GM18907 (cell line): Measurements from ENCODE around the gene ZC2HC1B.

Source experiments
- ATAC-seq: cut with Tn5 transposase; IDR thresholded peaks from one replicate; pipeline ENCODE4 v1.9.1; 2021; ENCODE audit warnings: mild to moderate bottlenecking, moderate library complexity; ENCODE audit not compliant: unreplicated experiment

ZC2HC1B gene

DNA sequence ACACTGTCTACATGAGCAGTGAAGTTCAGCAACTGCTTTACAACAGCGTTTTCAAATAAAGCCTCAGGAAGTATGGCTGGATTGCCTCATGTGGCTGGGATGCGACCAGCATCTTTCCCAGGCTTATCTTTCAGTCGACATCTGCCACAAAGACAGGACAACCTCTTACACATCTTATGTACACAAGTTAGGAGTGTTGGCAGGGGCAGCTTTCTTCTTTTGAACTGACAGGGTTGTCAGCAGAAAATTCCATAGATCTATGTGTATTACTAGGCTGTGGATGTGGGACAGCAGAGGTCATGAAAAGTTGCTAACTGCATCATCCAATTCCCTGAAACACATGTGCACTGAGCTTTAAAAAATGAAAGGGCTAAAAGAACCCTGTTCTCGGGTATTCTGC lies 95.7 kb downstream of the ZC2HC1B start:
- no peak for ATAC-seq

DNA sequence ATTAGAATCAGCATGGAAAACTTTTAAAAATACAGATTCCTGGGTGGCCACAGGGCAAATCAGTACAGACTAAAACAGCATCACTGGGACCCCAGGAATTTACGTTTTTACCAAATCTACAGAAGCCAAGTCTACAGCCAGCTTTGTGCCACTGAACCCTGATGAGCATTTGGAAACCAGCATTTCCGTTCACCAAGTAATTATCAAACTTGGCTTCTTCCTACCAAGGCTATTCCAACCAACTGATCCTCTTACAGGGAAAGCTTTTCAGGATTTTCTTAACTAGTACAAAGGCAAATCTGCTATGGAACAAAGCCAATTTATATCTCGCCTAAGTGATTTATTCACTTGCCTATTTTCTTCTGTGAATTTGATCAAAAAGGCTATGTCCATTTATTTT lies 96.8 kb downstream of the ZC2HC1B start:
- no peak for ATAC-seq

- ATAC-seq: no peak
These were observed 97.9 kb downstream of the ZC2HC1B start for GRCh38 chr6:143961886-143962878.

GRCh38 chr6:143963158-143963919 lies 99.1 kb downstream of the ZC2HC1B start:
- ATAC-seq: no peak

DNA sequence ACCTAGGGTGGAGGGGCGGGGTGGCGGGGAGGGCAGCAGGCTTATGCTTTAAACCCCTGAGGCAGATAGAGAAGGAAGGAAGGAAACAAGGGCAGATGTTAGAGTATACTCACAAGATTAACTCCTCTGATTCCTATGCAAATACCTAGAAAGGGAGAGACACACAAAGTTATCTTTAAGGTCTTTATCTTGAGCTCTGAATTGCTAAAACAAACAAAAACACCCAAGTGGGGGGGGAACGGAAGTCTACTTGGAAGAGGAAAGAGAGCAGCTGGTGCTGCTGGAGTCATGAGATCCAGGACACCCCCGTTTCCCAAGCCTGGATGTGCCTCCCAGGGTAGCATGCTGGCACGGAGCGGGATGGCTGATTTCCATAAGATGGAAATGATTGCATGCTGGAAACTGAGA lies 100.4 kb downstream of the ZC2HC1B start:
- no peak for ATAC-seq

DNA sequence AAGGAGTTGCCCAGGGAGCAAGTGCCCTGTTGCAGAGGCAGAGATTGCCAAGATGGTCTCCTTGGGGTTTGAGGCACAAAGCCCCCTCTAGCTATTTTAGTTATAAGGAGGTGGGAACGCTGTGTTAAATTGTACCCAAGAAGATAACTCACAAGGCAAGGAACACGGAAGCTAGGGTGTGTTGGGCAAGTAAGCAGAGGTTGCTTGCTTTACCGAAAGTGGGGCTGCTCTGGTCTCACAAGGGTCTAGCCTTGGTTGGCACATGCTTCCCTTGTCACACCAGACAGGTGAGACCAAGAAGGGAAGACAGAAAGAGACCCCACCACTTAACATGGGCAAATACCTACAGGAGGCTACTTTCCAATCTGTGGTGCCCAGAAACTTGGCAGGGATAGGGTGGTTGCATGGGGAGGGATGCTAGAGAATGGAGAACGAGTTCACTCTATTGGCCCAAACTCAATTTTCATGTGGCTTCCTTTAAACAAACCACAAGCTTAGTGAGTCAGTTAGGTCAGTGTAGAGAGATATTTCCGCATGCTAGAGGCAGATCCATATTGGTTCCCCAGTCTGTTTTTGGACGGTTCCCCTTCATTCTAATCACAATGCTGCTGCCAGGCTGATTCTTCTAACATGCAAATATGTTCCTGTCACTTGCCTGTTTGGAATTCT lies 101.4 kb downstream of the ZC2HC1B start:
- ATAC-seq: no peak

DNA sequence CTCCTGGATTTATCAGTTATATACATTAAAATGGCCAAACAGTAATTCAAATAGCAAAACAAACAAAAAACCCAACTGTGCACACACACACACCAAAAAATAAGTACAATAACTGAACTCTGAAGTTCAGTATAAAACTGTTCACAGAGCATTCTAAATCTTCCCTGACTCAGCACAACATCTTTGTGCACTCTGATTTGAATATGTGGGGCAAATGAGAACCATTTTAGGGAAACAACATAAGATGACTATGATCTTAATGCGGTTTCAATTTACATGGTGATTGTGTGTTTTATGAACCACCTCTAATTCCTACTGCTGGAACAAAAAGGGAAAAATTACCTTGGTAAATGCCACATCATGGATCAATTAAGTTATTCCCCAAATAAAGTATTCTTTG lies 102.0 kb downstream of the ZC2HC1B start:
- ATAC-seq: no peak

DNA sequence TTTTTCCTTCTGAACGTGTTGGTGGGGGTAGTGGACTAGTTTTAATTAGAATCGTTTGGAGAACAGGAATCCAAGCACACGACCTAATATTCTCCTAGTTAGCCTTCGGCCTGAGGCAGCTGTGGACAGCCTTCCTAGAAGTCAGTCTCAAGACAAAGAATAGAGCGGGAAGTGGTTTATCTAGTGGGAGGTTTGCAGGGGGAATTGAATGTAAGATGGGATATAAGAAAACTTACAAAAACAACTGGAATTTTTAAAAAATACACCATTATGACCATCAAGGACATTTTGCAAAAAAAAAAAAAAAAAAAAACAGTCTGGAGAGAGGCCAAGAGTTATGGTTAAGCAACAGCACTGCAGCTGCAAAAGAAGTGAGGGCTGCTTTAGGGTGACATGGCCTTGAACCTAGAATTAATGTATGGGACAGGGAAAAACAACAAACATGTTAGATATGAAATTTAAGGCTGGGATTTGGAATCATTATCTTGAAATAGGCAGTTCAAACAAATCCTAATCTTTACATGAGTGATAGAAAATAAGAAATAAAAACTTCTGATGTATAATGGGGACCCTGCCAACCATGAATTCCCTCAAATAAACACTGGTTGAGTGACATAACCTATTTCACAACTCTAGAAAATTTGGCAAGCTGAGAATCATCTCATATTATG lies 103.6 kb downstream of the ZC2HC1B start:
- ATAC-seq: no peak

DNA sequence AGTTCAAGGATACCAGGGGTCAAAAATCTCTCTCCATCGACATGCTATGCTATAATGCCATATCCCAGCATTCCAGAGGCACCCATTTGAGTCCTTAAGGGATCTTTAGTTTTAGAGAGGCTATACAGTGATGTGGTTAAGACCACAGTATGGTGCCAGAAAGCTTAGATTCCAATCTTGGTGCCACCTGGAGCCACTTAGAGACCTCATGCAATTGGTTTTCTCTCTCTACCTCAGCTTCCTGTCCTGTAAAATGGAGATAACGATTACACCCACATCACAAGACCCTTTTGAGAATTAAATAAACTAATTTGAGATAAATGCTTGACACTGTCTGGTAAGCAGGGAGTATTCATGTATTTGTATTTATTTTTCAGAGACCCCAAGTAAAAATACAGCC lies 104.8 kb downstream of the ZC2HC1B start:
- ATAC-seq: no peak

GRCh38 chr6:143970456-143971218 lies 106.4 kb downstream of the ZC2HC1B start:
- no peak for ATAC-seq

GRCh38 chr6:143971482-143972205 lies 107.4 kb downstream of the ZC2HC1B start:
- ATAC-seq: no peak

GRCh38 chr6:143973097-143973966 lies 109.1 kb downstream of the ZC2HC1B start:
- no peak for ATAC-seq

GRCh38 chr6:143974089-143974488 lies 109.8 kb downstream of the ZC2HC1B start:
- no peak for ATAC-seq

DNA sequence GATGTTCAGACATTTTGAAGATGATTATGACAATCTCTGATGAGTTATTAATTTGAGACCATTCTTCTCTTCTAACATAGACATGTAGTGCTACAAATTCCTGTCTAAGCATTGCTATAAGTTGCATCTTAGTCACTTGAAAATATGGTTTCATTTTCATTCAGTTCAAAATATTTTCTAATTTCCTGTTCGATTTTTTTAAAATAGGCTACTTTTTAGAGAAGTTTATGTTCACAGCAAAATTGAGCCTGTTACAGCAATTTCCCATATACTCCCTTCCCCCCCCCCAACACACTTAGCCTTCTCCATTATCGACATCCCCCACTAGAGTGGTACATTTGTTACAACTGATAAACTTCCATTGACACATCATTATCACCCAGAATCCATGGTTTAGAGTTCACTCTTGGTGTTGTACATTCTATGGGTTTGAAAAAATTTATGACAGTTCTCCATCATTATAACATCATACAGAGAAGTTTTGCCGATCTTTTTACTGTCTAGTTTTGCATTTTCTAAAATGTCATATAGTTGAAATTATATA lies 112.6 kb downstream of the ZC2HC1B start:
- no peak for ATAC-seq

GRCh38 chr6:143980921-143981320 lies 116.6 kb downstream of the ZC2HC1B start:
- ATAC-seq: no peak

DNA sequence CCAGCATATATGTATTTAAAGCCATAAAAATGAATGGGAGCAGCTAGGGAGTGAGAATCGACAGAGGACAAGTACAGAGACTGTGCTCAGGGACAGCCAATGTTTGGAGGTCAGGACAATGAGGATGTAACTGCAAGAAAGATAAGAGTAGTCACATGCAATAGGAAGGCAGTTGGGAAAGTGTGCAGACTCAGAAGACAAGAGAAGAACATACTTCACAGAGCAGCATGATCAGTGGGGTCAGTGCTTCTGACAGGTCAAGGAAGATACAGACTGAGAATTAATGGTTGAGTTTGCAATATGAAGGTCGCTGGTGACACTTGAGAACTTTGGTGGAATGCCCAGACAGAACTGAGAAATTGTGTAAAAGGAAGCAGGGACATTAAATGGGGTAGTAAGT lies 118.7 kb downstream of the ZC2HC1B start:
- no peak for ATAC-seq

DNA sequence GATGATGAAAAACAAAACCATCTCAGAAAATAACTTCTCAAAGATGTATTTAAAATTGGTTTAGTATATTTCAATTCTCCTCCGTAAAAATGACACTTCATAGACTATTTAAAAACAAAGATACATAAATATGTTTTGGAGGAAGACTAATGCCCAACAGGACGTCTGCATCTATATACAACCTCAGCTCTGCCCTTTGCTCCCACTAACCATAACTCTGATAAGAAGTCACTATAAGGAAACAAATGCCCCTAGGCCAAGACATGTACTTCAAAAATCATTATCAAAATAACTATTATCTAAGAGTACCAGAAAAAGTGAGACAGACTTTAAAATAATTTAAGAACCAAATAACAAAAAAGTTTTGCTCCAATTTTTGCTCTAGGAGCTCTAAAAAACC lies 120.4 kb downstream of the ZC2HC1B start:
- no peak for ATAC-seq

GRCh38 chr6:143986463-143987065 lies 122.3 kb downstream of the ZC2HC1B start:
- no peak for ATAC-seq
